Skeletal muscle tissue (tissue), 4 donors: ENCODE results near the gene HTR2B. TPM values are rescaled to one million over a fixed set of nuclear protein-coding genes. Genes with fewer than 3 reads are reported as not detected.

Experiments used
- H3K27ac ChIP-seq: one replicate; pipeline ENCODE4 v1.7.0; 2013; ENCODE audit warnings: mild to moderate bottlenecking, low read depth, low read length, inconsistent platforms
- H3K27me3 ChIP-seq, 3 donors: one replicate each; pipeline ENCODE4 v1.7.0; 2013; ENCODE audit warnings: low read length in 3 of 3; ENCODE audit not compliant: control insufficient read depth in 3 of 3, insufficient read depth in 3 of 3
- H3K36me3 ChIP-seq, 3 donors: one replicate each; pipeline ENCODE4 v1.7.0; 2013; ENCODE audit warnings: low read length in 3 of 3; ENCODE audit not compliant: control insufficient read depth in 3 of 3, insufficient read depth in 3 of 3
- H3K4me1 ChIP-seq, 3 donors: one replicate each; pipeline ENCODE4 v1.7.0; 2013; ENCODE audit warnings: low read length in 3 of 3, mild to moderate bottlenecking in 3 of 3; ENCODE audit not compliant: control insufficient read depth in 3 of 3, insufficient read depth in 3 of 3
- H3K4me3 ChIP-seq, 3 donors: one replicate each; pipeline ENCODE4 v1.7.0; 2013; ENCODE audit warnings: low read length in 3 of 3
- H3K9ac ChIP-seq, 3 donors: one replicate each; pipeline ENCODE4 v1.7.0; 2013; ENCODE audit warnings: low read length in 3 of 3, mild to moderate bottlenecking in 3 of 3, moderate library complexity in 2 of 3, low read depth in 1 of 3
- H3K9me3 ChIP-seq, 3 donors: one replicate each; pipeline ENCODE4 v1.7.0; 2013; ENCODE audit warnings: low read length in 3 of 3; ENCODE audit not compliant: control insufficient read depth in 3 of 3
- total RNA-seq: library from RNA; depleted of rRNA; stranded (reverse); fragments of >200 nt; gene quantifications from one replicate; pipeline ENCODE4 v1.2.3, GENCODE V29; 2014
- donor health status: Osteomylitis.

HTR2B gene
- total RNA-seq, 1 donor from 2014 or later: 0.52 TPM

GRCh38 chr2:231134910-231135655 lies 10.2 kb upstream of the HTR2B start:
- Histone ChIP-seq H3K4me3 (no peak overlapping the region), H3K27me3 (no peaks in the 10 kb centered on the region), H3K4me1 (peaks cover 6 to 8% (median 6%) of the 10 kb centered on the region in 3 donors), H3K9ac (no peak overlapping the region), H3K36me3 (no peaks in the 10 kb centered on the region), H3K9me3 (no peaks in the 10 kb centered on the region), H3K27ac (no peak overlapping the region)

DNA sequence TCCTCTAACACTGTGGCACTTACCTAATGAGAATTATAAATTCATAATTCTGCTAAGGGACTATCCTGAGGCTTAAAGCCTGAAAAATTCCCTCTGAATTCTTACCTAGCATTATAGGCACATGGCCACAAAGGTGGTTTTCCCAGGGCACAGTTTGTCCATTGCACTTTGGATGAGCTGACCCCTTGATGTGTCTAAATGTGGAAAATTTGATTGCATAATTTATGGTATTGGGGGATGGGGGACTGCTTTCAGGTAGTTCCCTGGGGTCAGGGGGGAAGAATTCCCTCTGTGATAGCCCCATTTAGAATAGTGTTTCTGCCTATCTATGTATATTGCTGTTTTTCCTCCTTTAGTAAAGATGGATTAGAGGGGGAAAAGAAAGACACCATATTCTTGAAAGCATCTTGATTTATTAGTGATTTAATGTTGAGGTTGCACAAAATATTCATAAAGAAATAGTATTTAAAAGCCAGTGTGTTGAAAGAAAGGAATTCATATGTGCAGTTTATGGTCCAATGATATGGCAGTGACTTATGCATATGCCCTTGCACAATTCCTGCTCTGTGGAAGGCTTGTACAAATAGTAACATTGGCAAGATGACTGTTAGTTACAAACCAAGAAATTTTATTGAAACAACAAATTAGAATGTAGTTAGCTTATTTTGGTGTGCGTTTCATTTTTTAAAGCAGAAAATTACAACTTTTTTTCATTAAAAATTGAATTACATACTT lies 8.7 kb upstream of the HTR2B start:
- no peak overlapping the region for H3K9ac ChIP-seq
- no peaks in the 10 kb centered on the region for H3K27me3 ChIP-seq
- H3K4me3 ChIP-seq: no peak overlapping the region
- H3K4me1 ChIP-seq: peaks cover 4 to 6% (median 5%) of the 10 kb centered on the region in 3 donors
- H3K36me3 ChIP-seq: no peaks in the 10 kb centered on the region
- H3K9me3 ChIP-seq: no peaks in the 10 kb centered on the region
- H3K27ac ChIP-seq: no peak overlapping the region

DNA sequence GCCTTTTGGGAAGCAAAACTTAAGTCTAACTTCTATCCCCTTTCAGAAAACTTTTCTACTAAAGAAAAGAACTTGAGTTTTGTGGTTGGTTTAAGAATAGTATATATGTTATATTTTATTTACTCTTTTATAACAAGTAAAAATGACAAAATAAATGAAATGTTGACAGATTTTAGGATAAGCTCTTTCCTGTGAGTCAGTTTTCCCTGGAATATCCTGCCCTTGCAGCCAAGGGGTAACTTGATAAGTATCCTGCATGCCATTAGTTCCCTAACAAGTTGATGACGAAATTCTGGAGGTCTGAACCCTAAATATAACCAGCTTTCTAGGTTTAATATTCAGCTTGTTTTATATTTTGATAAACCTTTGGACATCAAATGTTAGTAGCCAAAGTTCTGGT lies 7.3 kb upstream of the HTR2B start:
- H3K27ac ChIP-seq: no peak overlapping the region
- H3K27me3 ChIP-seq: no peaks in the 10 kb centered on the region
- H3K9me3 ChIP-seq: no peaks in the 10 kb centered on the region
- H3K4me1 ChIP-seq: peaks cover 4 to 6% (median 5%) of the 10 kb centered on the region in 3 donors
- no peak overlapping the region for H3K4me3 ChIP-seq
- H3K9ac ChIP-seq: no peak overlapping the region
- no peaks in the 10 kb centered on the region for H3K36me3 ChIP-seq

- Histone ChIP-seq H3K36me3 (no peaks in the 10 kb centered on the region), H3K4me1 (peaks cover 4 to 6% (median 5%) of the 10 kb centered on the region in 3 donors), H3K27me3 (no peaks in the 10 kb centered on the region), H3K27ac (no peak overlapping the region), H3K9ac (no peak overlapping the region), H3K9me3 (no peaks in the 10 kb centered on the region), H3K4me3 (no peak overlapping the region)
Measured at GRCh38 chr2:231130336-231131056, 5.7 kb upstream of the HTR2B start.

DNA sequence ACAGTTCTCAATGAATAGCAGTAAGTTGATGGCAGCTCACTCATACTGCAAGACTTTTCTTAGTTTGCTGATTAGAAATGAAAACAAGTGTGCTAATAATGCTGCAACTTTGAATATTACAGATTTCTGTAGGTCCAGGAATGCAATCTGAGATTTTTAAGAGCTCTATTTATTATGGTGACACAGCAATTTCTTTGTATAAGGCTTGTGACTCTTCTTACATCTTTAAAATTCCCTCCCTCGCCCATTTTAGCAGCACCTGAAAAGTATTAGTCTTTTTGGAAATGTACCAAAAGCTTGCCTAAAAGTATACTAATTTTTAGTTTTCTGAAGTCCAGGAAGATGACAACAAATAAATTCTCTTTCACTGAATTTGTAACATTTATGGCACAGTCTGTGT lies 4.4 kb upstream of the HTR2B start:
- Histone ChIP-seq H3K4me3 (no peak overlapping the region), H3K27ac (no peak overlapping the region), H3K4me1 (peaks cover 4 to 6% (median 5%) of the 10 kb centered on the region in 3 donors), H3K36me3 (no peaks in the 10 kb centered on the region), H3K9ac (no peak overlapping the region), H3K27me3 (no peaks in the 10 kb centered on the region), H3K9me3 (no peaks in the 10 kb centered on the region)

DNA sequence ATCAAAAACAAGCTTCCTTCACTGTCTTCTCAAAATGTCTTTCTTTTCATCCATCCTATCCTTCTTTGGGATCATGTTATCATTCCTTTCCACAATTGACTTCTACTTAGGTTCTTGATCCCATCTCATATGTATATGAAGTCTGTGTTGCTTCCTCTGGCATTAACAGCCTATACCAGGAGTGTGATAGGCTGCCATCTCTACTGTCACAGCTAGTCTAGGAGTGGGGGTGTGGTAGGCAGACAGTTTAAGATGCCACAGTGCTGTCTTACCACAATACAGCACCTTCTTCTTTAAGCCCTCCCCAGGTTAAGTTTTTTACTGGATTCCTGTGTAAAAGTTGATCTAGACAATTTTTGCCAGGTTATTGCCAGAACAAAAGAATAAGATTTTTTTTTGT lies 3.7 kb upstream of the HTR2B start:
- no peak overlapping the region for H3K4me3 ChIP-seq
- no peaks in the 10 kb centered on the region for H3K36me3 ChIP-seq
- no peak overlapping the region for H3K27ac ChIP-seq
- no peak overlapping the region for H3K9ac ChIP-seq
- H3K4me1 ChIP-seq: peaks cover 4 to 6% (median 5%) of the 10 kb centered on the region in 3 donors
- no peaks in the 10 kb centered on the region for H3K9me3 ChIP-seq
- H3K27me3 ChIP-seq: no peaks in the 10 kb centered on the region

GRCh38 chr2:231127936-231128335 lies 3.1 kb upstream of the HTR2B start:
- Histone ChIP-seq H3K27ac (no peak overlapping the region), H3K9me3 (no peaks in the 10 kb centered on the region), H3K9ac (no peak overlapping the region), H3K36me3 (no peaks in the 10 kb centered on the region), H3K4me1 (peaks cover 4 to 10% (median 5%) of the 10 kb centered on the region in 3 donors), H3K27me3 (no peaks in the 10 kb centered on the region), H3K4me3 (no peak overlapping the region)

DNA sequence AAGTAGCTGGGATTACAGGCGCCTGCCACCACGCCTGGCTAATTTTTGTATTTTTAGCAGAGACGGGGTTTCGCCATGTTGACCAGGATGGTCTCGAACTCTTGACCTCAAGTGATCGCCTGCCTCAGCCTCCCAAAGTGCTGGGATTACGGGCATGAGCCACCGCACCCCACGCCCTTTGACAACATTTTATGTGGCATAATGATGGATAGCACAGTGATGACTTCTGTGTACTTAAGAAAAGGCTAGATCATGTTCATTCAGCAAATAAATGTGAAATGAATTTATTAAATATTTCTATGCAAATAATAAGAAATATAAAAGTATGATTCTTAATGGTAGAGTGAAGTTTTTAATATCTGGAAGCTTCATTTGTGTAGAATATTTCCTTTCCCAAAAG lies 2.6 kb upstream of the HTR2B start:
- Histone ChIP-seq H3K9me3 (no peaks in the 10 kb centered on the region), H3K36me3 (no peaks in the 10 kb centered on the region), H3K27me3 (no peaks in the 10 kb centered on the region), H3K9ac (no peak overlapping the region), H3K4me3 (no peak overlapping the region), H3K27ac (no peak overlapping the region), H3K4me1 (peaks cover 4 to 9% (median 4%) of the 10 kb centered on the region in 3 donors)

DNA sequence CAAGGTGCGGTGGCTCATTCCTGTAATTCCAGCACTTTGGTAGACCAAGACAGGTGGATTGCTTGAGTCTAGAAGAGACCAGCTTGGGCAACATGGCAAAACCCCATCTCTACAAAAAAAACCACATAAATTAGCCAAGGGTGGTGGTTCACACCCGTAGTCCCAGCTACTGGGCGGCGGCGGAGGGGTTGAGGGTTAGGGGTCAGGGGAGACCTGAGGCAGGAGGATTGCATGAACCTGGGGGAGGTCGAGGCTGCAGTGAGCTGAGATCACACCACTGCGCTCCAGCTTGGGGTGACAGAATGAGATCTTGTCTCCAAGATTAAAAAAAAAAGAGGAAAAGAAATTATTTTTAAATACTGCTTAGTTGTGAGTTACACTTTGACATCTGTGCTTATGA lies 1.3 kb upstream of the HTR2B start:
- Histone ChIP-seq H3K4me1 (peaks cover 0 to 5% (median 0%) of the 10 kb centered on the region in 3 donors), H3K36me3 (no peaks in the 10 kb centered on the region), H3K9ac (no peak overlapping the region), H3K4me3 (no peak overlapping the region), H3K27me3 (no peaks in the 10 kb centered on the region), H3K9me3 (no peaks in the 10 kb centered on the region), H3K27ac (no peak overlapping the region)
